Fibroblast of mammary gland (primary cell): ENCODE data around the gene FTO.
A peak's percentile ranks its signal among the peaks of the same experiment; 100 is the strongest.

Source experiments
- DNase-seq: peaks from one replicate; pipeline ENCODE4 v3.0.0-alpha.2; 2010; ENCODE audit warnings: low read depth
- H3K4me3 ChIP-seq: 2 replicates; pipeline ENCODE4 v1.5.1; 2011; ENCODE audit warnings: low read depth, mild to moderate bottlenecking, low read length, moderate library complexity; ENCODE audit not compliant: control insufficient read depth
- TF ChIP-seq, protein P1 (sequence below): conservative IDR thresholded peaks from 2 replicates; pipeline ENCODE4 v1.5.1; 2011; ENCODE audit warnings: low read depth, low read length, inconsistent platforms; ENCODE audit not compliant: control insufficient read depth, insufficient read depth

FTO gene

DNA sequence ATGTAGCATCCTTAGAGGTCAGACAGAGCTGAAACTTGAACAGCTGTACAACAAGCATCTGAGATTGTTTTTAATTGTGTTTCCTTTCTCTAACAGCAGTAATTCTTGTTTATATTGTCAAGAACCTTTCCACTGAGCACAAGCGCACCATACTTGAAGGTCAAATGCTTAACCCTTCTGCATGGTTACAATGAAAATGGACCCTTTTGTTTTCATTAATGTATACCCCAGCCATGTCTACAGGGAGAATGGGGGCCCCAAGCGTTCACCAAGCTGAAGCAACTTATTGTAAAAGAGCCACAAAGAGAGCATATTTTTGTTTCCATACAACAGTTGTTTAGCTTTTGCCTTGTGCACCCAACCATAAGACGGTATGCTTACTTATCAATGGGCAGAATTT, 210.8 kb downstream of the FTO start:
- no peak overlapping the region for H3K4me3 ChIP-seq
- DNase-seq: no peak
- TF ChIP-seq, protein P1, sequence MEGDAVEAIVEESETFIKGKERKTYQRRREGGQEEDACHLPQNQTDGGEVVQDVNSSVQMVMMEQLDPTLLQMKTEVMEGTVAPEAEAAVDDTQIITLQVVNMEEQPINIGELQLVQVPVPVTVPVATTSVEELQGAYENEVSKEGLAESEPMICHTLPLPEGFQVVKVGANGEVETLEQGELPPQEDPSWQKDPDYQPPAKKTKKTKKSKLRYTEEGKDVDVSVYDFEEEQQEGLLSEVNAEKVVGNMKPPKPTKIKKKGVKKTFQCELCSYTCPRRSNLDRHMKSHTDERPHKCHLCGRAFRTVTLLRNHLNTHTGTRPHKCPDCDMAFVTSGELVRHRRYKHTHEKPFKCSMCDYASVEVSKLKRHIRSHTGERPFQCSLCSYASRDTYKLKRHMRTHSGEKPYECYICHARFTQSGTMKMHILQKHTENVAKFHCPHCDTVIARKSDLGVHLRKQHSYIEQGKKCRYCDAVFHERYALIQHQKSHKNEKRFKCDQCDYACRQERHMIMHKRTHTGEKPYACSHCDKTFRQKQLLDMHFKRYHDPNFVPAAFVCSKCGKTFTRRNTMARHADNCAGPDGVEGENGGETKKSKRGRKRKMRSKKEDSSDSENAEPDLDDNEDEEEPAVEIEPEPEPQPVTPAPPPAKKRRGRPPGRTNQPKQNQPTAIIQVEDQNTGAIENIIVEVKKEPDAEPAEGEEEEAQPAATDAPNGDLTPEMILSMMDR: no peak

DNA sequence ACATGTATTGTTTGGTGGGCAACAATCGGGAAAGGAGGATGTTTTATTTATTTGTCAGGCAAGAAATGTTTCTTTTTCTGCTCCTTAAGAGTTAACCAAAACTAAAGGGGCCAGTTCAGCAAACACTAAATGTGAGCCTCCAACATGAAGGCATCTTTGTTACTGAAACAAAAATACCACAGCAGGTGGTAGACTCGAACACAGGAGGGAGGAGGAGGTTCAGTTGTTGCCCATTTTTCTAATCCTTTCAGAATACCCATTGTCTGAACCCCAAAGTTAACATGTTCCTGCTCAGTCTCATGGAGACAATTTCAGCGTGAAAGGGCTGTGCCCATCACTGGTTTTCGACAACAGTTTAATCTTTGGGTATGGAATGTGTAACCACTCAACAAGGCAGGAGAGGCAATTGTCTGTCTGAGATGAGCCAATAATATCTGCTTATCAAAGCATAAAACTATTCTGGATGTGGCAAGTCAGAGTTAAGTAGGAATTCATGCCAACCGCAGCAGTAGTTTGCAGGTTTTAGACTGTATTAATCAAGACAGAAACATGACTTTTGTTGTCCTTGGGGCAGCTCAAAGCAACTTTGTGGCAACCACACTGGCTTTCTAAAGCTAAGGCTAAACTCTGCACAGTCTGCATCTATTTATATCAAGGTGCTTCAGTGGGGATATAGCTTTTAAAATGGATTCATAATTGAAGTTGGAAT, 211.7 kb downstream of the FTO start:
- H3K4me3 ChIP-seq: no peak overlapping the region
- no peak for DNase-seq
- TF ChIP-seq, protein P1: no peak

DNA sequence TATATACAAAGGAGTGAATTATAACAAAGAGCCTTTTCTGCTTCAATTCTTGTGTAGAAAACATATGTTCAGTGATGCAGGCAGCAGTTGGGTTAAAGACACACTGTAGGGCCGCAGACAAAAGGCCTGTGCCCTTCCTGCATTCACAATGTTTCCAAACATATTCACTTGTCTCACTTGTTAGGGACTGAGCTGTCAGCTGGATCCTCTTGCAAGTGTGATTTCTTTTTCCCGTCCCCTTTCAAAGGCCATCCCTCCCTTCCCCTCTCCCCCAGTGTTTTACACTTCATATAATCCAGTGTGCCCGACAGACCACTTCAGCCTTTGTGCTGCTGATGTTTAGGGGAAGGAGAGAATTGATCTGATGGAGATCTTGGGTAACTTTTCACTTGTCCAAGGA, 217.0 kb downstream of the FTO start:
- no peak for DNase-seq
- TF ChIP-seq, protein P1: no peak

DNA sequence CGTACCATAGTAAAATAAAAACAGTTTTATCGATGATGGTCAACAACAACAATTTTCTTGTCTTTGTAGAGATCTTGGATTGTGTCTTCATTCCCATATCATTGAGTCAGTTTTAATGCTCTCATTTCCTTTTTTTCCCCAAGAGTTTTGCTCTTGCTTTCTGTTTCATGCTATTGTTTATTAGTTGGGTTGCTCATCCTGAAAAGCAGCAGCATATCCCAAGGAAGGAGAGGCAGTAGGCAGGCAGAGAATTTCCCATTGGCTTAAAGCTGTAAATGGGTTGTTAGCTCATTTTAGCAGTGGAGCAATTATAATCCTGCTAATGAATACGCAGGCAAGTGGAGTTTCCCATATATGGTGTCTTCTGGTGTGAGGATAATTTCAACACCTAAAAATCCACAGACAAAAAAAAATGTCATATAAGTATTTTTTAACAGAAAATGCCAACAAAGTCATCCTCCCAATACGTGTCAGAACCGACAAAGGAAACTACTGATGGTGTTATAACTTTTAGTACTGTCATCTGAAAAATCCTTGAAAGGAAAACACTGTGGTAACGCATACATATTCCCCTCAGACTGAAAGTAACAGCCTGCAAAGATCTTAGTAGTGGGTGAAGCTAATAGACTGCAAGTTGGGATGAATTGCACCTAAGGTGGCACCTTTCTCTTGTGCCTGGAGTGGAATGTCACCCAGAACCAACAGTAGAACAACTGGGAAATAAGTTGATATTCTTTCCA, 218.3 kb downstream of the FTO start:
- no peak overlapping the region for H3K4me3 ChIP-seq
- TF ChIP-seq, protein P1: no peak
- DNase-seq: peak; percentile 1

More for the DNA sequence above, 217.0 kb downstream of the FTO start:
- no peak overlapping the region for H3K4me3 ChIP-seq

DNA sequence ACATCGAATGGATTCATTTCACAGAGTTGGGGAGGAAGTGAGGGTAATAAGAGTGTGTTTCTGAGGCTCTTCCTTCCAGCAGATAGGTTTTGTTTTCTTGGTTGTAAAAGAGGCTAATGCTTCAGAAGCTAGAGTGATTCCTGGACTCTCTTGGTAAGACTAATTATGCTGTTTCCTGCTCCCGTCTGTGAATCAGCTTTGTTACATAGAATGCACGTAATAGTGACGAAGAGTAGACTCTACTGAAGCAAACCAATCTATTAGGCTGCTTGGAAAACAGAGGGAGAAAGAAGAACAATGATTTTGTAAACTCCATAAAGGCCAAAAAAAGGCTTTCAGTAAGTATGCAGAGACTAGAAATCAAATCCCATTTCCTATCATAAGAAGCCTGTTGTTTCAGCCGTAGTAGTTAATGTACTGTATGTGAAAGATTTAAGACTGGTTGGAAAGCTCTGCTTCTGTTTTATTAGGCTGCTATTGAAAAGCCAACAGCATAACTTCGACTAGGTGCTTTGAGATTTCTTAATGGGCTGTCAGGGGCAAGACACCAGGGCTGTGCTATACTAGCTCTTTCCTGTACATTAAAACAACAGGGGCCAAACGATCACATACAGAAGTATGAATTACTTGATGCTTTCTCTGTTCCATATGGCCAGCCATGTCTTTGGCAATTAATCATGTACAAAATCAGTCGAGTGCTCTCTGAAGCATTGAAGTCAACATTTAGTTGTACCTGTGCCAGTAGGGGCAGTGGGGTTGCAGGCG, 219.0 kb downstream of the FTO start:
- DNase-seq: no peak
- TF ChIP-seq, protein P1: no peak

DNA sequence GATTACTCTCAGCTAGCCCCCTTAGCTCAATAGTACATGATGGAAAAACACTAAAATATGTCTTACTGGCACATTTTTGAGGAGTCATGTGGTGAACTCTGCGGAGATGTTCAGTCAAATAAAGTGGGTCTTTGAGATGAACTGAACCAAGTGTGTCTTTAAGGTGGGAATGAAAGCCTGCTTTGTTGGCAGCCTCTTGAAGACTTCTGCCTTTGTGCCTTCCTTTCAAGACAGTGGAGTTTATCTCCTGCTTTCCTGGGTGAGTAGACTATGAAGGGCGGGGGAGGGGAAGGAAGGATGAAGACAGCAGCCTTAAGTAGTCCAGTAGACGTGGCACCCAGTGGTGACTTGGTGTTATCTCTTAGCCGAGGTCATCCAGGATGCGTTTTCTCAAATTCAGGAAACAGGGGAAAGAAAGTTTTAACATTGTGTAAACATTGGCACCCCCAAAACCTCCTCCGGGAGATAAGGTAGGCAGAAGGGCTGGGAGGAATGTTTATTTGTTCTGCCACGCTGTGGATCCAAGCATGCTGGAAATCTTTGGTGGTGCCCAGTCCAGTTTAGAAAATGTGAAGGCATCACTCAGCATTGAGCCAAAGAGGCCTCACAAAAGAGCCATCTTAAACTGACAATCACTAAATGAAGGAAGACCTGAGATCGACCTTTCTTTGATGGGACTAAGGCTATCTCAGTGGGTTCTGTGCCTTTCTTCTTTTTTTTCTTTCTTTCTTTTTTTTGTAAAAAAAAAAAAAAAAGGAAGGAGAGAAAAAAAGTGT, 220.6 kb downstream of the FTO start:
- no peak overlapping the region for H3K4me3 ChIP-seq
- DNase-seq: no peak
- TF ChIP-seq, protein P1: no peak

More for the DNA sequence above, 219.0 kb downstream of the FTO start:
- no peak overlapping the region for H3K4me3 ChIP-seq
